K562 (cell line): ENCODE data around the gene CLK3. TPM values are rescaled to one million over a fixed set of nuclear protein-coding genes. Genes with fewer than 3 reads are reported as not detected.

Source experiments
- ATAC-seq: fragments of 200-7000 bp; cut with Tn5 transposase; 3 replicates; pipeline ENCODE4 v1.9.1; 2020; ENCODE audit warnings: moderate library complexity
- BruUV-seq: library from RNA; stranded (reverse); fragments of 400-500 nt; replicated peaks from 2 replicates; lab custom pipeline; 2021; lab: Mats Ljungman, UMichigan
- CTCF ChIA-PET: fragments of 300-600 bp; formaldehyde crosslinking; extraction: SDS; loops from one replicate; lab custom pipeline; 2021; ENCODE audit warnings: low intra/inter-chr PET ratio; lab: Yijun Ruan, JAX
- POLR2A ChIA-PET: fragments of 300-600, 350-650 bp; sonication (Branson Sonifier 250); formaldehyde crosslinking; extraction: SDS; loops from one replicate; lab custom pipeline; 2021; ENCODE audit warnings: antibody characterized with exemption, inconsistent platforms; lab: Yijun Ruan, JAX
- DNase-seq, 4 experiments: peaks; one replicate each; pipeline versions ENCODE4 v3.0.0 to v3.0.0-alpha.2; 2011 to 2018; ENCODE audit warnings: low spot score in 3 of 4, mixed read lengths in 3 of 4; ENCODE audit errors: extremely low read depth in 1 of 4
- FAIRE-seq: peaks from 2 replicates; lab custom pipeline; 2011; peaks lifted over from hg19 to GRCh38; lab: Jason Lieb, UNC
- H2AFZ ChIP-seq: 2 replicates; pipeline ENCODE4 v1.6.0; 2011; ENCODE audit warnings: low read depth, low read length, control low read depth, inconsistent platforms
- H3K27ac ChIP-seq: fragments of 200-600 bp; 3 replicates; pipeline ENCODE4 v1.8.0; 2011; ENCODE audit warnings: low read depth, mild to moderate bottlenecking, control low read depth, inconsistent platforms, low read length, moderate library complexity, mixed read lengths; ENCODE audit errors: extremely low read depth
- H3K27me3 ChIP-seq, 2 experiments: fragments of 300-600 bp in 1 of 2; 2 replicates in 1 of 2; 3 replicates in 1 of 2; pipeline versions ENCODE4 v1.6.0 to v1.8.0; 2011; ENCODE audit warnings: inconsistent platforms in 2 of 2, low read length in 2 of 2, mild to moderate bottlenecking in 1 of 2, mixed read lengths in 1 of 2, moderate library complexity in 1 of 2; ENCODE audit not compliant: control insufficient read depth in 2 of 2, insufficient read depth in 2 of 2
- H3K36me3 ChIP-seq: fragments of 300-600 bp; 3 replicates; pipeline ENCODE4 v1.8.0; 2011; ENCODE audit warnings: mild to moderate bottlenecking, low read length, inconsistent platforms; ENCODE audit not compliant: control insufficient read depth, insufficient read depth
- H3K4me1 ChIP-seq, 2 experiments: fragments of 200-600 bp in 1 of 2; replicated peaks in 1 of 2; 2 replicates in 1 of 2; 3 replicates in 1 of 2; pipeline versions ENCODE4 v1.5.1 to v1.8.0; 2011; ENCODE audit warnings: inconsistent platforms in 2 of 2, low read length in 2 of 2, mild to moderate bottlenecking in 1 of 2, mixed read lengths in 1 of 2, moderate library complexity in 1 of 2; ENCODE audit not compliant: control insufficient read depth in 2 of 2, insufficient read depth in 2 of 2
- H3K4me2 ChIP-seq: 2 replicates; pipeline ENCODE4 v1.6.1; 2011; ENCODE audit warnings: low read length, control low read depth, inconsistent platforms, mixed read lengths; ENCODE audit not compliant: insufficient read depth
- H3K4me3 ChIP-seq: fragments of 200-600 bp; sonication (generic), shearing (Covaris generic); 2 replicates; pipeline ENCODE4 v1.5.1; 2016; ENCODE audit warnings: control low read depth, inconsistent platforms
- H3K79me2 ChIP-seq: fragments of 200-600 bp; 3 replicates; pipeline ENCODE4 v1.8.0; 2011; ENCODE audit warnings: low read length, inconsistent platforms; ENCODE audit not compliant: control insufficient read depth, insufficient read depth
- H3K9ac ChIP-seq, 2 experiments: 2 replicates each; pipeline versions ENCODE4 v1.6.0 to v1.6.1; 2011; ENCODE audit warnings: low read depth in 2 of 2, low read length in 2 of 2, control low read depth in 1 of 2, inconsistent platforms in 1 of 2, mild to moderate bottlenecking in 1 of 2, mixed read lengths in 1 of 2; ENCODE audit not compliant: insufficient read depth in 1 of 2
- H3K9me1 ChIP-seq: one replicate; pipeline ENCODE4 v1.6.0; 2011; ENCODE audit warnings: inconsistent platforms, mild to moderate bottlenecking, low read length, moderate library complexity; ENCODE audit not compliant: control insufficient read depth, insufficient read depth
- H3K9me3 ChIP-seq: replicated peaks from 2 replicates; pipeline ENCODE4 v1.5.1; 2011; ENCODE audit warnings: low read depth, low read length, inconsistent platforms; ENCODE audit not compliant: control insufficient read depth, insufficient read depth
- H4K20me1 ChIP-seq: replicated peaks from 2 replicates; pipeline ENCODE4 v1.6.1; 2011; ENCODE audit warnings: low read length, inconsistent platforms, mixed read lengths; ENCODE audit not compliant: control insufficient read depth, insufficient read depth
- BCOR ChIP-seq: fragments of 450-650 bp; IDR thresholded peaks from 2 replicates; pipeline ENCODE4 v1.6.1; 2016
- C11orf30 ChIP-seq: fragments of 450-650 bp; IDR thresholded peaks from 2 replicates; pipeline ENCODE4 v1.6.1; 2016; ENCODE audit warnings: low read depth, mild to moderate bottlenecking
- HOXB6 ChIP-seq: fragments of 250-450 bp; sonication (Bioruptor Pico); IDR thresholded peaks from 2 replicates; pipeline ENCODE4 v1.5.1; 2022; ENCODE audit warnings: mild to moderate bottlenecking, borderline replicate concordance
- KDM2B ChIP-seq: fragments of 250-450 bp; sonication (Bioruptor Pico); IDR thresholded peaks from 2 replicates; pipeline ENCODE4 v1.8.0; 2021; ENCODE audit warnings: mild to moderate bottlenecking, moderate library complexity
- LCOR ChIP-seq: sonication (generic); formaldehyde crosslinking; IDR thresholded peaks from 2 replicates; pipeline ENCODE4 v1.8.0; 2022; ENCODE audit warnings: mild to moderate bottlenecking, missing genetic modification reagents
- MYBL2 ChIP-seq, 2 experiments: fragments of 450-650 bp in 1 of 2; sonication (generic) in 1 of 2; formaldehyde crosslinking in 1 of 2; IDR thresholded peaks; 2 replicates each; pipeline versions ENCODE4 v1.6.1 to v1.8.1; 2017 to 2022; ENCODE audit warnings: borderline replicate concordance in 1 of 2, inconsistent platforms in 1 of 2, low read depth in 1 of 2, mild to moderate bottlenecking in 1 of 2, missing genetic modification reagents in 1 of 2, moderate library complexity in 1 of 2
- RBM14 ChIP-seq: fragments of 200-400 bp; formaldehyde crosslinking; IDR thresholded peaks from 2 replicates; pipeline ENCODE4 v1.6.1; 2018; ENCODE audit warnings: low read depth, mild to moderate bottlenecking, low read length, moderate library complexity, borderline replicate concordance; ENCODE audit not compliant: insufficient read depth
- TCF7 ChIP-seq: sonication (generic); IDR thresholded peaks from 2 replicates; pipeline ENCODE4 v1.6.1; 2016; ENCODE audit warnings: antibody characterized with exemption, borderline replicate concordance
- ZKSCAN1 ChIP-seq: fragments of 150-350 bp; IDR thresholded peaks from 2 replicates; pipeline ENCODE4 v1.6.1; 2016; ENCODE audit warnings: low read depth, low read length
- ZNF431 ChIP-seq: sonication (generic); formaldehyde crosslinking; IDR thresholded peaks from 2 replicates; pipeline ENCODE4 v1.8.0; 2022; ENCODE audit warnings: mild to moderate bottlenecking, missing genetic modification reagents
- ZNF830 ChIP-seq: fragments of 250-450 bp; sonication (Bioruptor Pico); IDR thresholded peaks from 2 replicates; pipeline ENCODE4 v1.5.0; 2021; ENCODE audit warnings: mild to moderate bottlenecking
- WGBS: fragments of 100-300 bp; shearing (Covaris generic); methylation state at CpG from one replicate; pipeline ENCODE4 v1.1.6; 2016; ENCODE audit warnings: low coverage, mixed read lengths; ENCODE audit not compliant: insufficient coverage; ENCODE audit errors: missing lambda C conversion rate; 5-methylcytosine and 5-hydroxymethylcytosine counted together
- in situ Hi-C: fragments of 300-500 bp; cut with MboI; formaldehyde crosslinking; loops from 4 replicates; pipeline ENCODE4 v1.15.0; 2018; ENCODE audit warnings: inconsistent platforms, mixed read lengths
- intact Hi-C: fragments of 100-400 bp; cut with micrococcal nuclease; formaldehyde crosslinking; loops from 2 replicates; pipeline ENCODE4 v1.14.2; 2022
- polyA plus RNA-seq, 8 experiments: library from polyadenylated mRNA; depleted of rRNA in 4 of 8; stranded (reverse) in 5 of 8; unstranded in 3 of 8; fragments of >200 nt; fragmentation: Nextera tagmentation in 2 of 8; fragmentation: Illumina TruSeq in 1 of 8; extraction: Ambion mirVana in 2 of 8; extraction: Trizol in 1 of 8; gene quantifications; 2 replicates each; pipeline versions ENCODE4 v1.2.1 to v1.2.3, GENCODE V29; 2011 to 2014; ENCODE audit warnings: inconsistent platforms in 1 of 8, missing spikeins in 1 of 8
- total RNA-seq, 7 experiments: library from RNA; depleted of rRNA in 6 of 7; stranded (reverse); fragments of >200 nt in 6 of 7; fragmentation: Illumina TruSeq in 2 of 7; extraction: Trizol in 2 of 7; gene quantifications; 2 replicates each; pipeline versions ENCODE4 v1.2.1 to v1.2.3, GENCODE V29; 2011 to 2021; ENCODE audit warnings: low replicate concordance in 1 of 7

Gene CLK3
- total and polyA plus RNA-seq, 9 of the 15 experiments (the other 6 are each of a cell fraction or from before 2014, with no cell fraction given) = 1.2 to 95.2 (median 51.7) TPM

- Histone ChIP-seq H3K4me3 (no peak overlapping the region), H3K36me3 (peaks cover 9% of the 10 kb centered on the region; the same call in 2 of the 3 replicates), H3K4me2 (no peak overlapping the region), H3K27me3 (no peaks in the 10 kb centered on the region), H3K27ac (no peak overlapping the region), H3K79me2 (no peaks in the 10 kb centered on the region), H3K9me1 (no peaks in the 10 kb centered on the region), H2AFZ (no peak overlapping the region), H3K9me3 (no peaks in the 10 kb centered on the region), H4K20me1 (peaks cover 3% of the 10 kb centered on the region; the same call in 1 of the 2 replicates), H3K9ac (peak overlapping the region in 1 of 2 experiments; percentile 18; a peak in 2 of 4 replicates), H3K4me1 (peaks cover 8 to 13% of the 10 kb centered on the region in 2 experiments; a peak in 4 of 5 replicates)
- ChIA-PET POLR2A (interaction anchor here (1.4 kb wide), 1 partner anchor 10 kb away, joined by 3 read pairs; no protein-coding TSS in a partner anchor), CTCF (no interaction called here)
- TF ChIP-seq HOXB6 = no peak
- TF ChIP-seq RBM14 = no peak
- TF ChIP-seq ZNF431 = no peak
- no peak for TF ChIP-seq ZKSCAN1
- ATAC-seq (no peak), FAIRE-seq (no peak), DNase-seq (no peak)
- 68% methylated on average over 7 of the region's 7 CpGs for WGBS
- intact Hi-C loops (no loop called here), in situ Hi-C loops (no loop called here)
- BruUV-seq = no TSS peak
Observed at GRCh38 chr15:74593122-74593521, 22.5 kb upstream of the CLK3 start.

- Histone ChIP-seq H2AFZ (no peak overlapping the region), H3K4me1 (peaks cover 11 to 26% of the 10 kb centered on the region in 2 experiments; a peak in 4 of 5 replicates), H3K27me3 (no peaks in the 10 kb centered on the region), H3K9ac (no peak overlapping the region), H3K9me1 (no peaks in the 10 kb centered on the region), H4K20me1 (no peaks in the 10 kb centered on the region), H3K4me3 (no peak overlapping the region), H3K36me3 (peaks cover 9% of the 10 kb centered on the region; the same call in 2 of the 3 replicates), H3K4me2 (no peak overlapping the region), H3K79me2 (peaks cover 12% of the 10 kb centered on the region), H3K9me3 (no peaks in the 10 kb centered on the region), H3K27ac (no peak overlapping the region)
- BruUV-seq = no TSS peak
- ATAC-seq = no peak
- TF ChIP-seq MYBL2 (IDR thresholded peaks at IDR 0.05; ENCODE audit: low read depth) (no peak), MYBL2 (CRISPR knock-in tag; IDR thresholded peaks at IDR 0.05; ENCODE audit: borderline replicate concordance) (no peak), ZNF830 (no peak), C11orf30 (no peak), TCF7 (no peak), BCOR (no peak), KDM2B (CRISPR knock-in tag) (no peak), LCOR (CRISPR knock-in tag) (no peak)
- no peak for DNase-seq
- FAIRE-seq = no peak
- CTCF ChIA-PET = no interaction called here
- 94% methylated on average over 4 of the region's 4 CpGs for WGBS
- POLR2A ChIA-PET = interaction anchor here (1.6 kb wide), 1 partner anchor 19 kb away, joined by 5 read pairs; no protein-coding TSS in a partner anchor
- in situ Hi-C loops (no loop called here), intact Hi-C loops (no loop called here)
Observed at GRCh38 chr15:74594455-74594854, 21.2 kb upstream of the CLK3 start.
